HUDEP-2 (cell line): ENCODE data around the gene TSSK6.

Source experiments
- DNase-seq, 76 experiments: peaks; one replicate each; lab custom pipeline; 2025; ENCODE audit not compliant: unreplicated experiment in 76 of 76; lab: John Stamatoyannopoulos, UW

The TSSK6 gene

DNA sequence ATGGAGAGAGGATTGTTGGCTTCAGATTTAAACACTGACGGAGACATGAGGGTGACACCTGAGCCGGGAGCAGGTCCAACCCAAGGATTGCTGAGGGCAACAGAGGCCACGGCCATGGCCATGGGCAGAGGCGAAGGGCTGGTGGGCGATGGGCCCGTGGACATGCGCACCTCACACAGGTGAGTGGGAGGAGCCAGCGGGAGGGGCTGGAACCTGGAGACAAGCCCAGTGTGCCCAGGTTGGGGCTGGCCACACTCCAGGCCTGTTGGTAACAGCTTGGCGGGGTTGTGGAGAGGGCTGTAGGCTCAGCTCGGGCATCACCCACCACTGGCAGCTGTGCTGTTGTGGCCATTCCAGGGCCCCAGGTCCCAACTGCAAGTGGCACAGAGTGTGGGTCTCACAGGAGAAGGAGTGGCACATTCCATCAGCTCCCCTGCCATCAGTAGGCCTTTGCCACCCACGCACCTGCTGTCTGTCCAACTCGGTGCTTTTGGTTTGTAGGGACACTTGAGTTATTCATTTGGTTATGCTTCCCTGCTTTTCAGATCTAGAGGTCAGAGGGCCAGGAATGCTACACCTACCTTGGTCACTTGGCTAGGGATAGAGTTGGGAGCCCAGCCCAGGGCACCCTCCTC lies 49.8 kb downstream of the TSSK6 start:
- DNase-seq, result no peak

DNA sequence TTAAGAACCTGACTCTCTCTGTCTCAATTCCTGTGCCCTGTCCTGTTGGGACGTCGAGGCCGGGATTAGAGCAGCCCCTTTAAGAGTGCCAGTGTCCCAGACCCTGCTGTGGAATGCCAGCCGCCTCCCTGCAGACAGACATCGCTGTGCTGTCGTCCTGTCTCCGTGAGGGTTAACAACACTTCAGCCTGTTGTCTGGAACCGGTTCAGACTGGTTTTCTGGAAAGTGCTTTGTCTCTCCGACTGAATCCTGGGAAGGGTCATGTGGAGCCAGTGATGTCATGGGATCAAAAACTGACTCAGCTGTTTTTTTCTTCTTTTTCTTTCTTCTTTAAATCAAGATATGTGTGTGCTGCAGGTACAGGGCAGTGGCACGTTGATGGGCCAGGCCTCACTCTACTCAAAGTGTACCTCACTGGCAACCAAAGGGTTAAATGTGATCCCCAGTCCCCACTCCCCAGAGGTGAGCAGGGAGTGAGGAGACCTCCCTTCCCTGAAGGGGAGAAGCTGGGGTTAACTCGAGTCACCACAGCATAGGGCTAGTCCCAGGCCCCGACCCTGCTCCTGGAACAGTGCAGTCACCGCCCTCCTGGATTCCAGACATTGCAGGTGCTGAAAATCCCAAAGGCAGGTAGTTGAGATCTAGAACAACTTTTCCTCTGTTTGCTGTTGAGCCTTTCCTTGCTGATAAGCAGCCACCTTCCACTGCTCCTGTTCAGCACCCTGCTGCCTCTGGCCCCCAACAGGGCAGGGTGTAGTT lies 50.8 kb downstream of the TSSK6 start:
- no peak for DNase-seq
